Lung (tissue), 12 donors: ENCODE results near the gene MON1B. TPM values are rescaled to one million over a fixed set of nuclear protein-coding genes. Genes with fewer than 3 reads are reported as not detected.

Source experiments
- ATAC-seq: fragments of 200-7000 bp; cut with Tn5 transposase; one replicate; pipeline ENCODE4 v1.9.1; 2020; ENCODE audit warnings: moderate number of reproducible peaks; ENCODE audit not compliant: insufficient read depth, low FRiP score
- DNase-seq, 3 donors: peaks; one replicate each; pipeline ENCODE4 v3.0.0-alpha.2; 2013 to 2017
- H3K27ac ChIP-seq, 2 donors: one replicate each; pipeline ENCODE4 v1.5.1; 2013; ENCODE audit warnings: mild to moderate bottlenecking in 2 of 2, moderate library complexity in 2 of 2, control low read depth in 1 of 2, inconsistent platforms in 1 of 2, low read depth in 1 of 2, low read length in 1 of 2
- H3K27me3 ChIP-seq, 3 donors: one replicate each; pipeline ENCODE4 v1.5.1; 2013; ENCODE audit warnings: low read length in 2 of 3; ENCODE audit not compliant: control insufficient read depth in 3 of 3, insufficient read depth in 3 of 3
- H3K36me3 ChIP-seq, 4 donors: one replicate each; pipeline ENCODE4 v1.5.1; 2013; ENCODE audit warnings: low read length in 4 of 4, mild to moderate bottlenecking in 1 of 4, moderate library complexity in 1 of 4; ENCODE audit not compliant: control insufficient read depth in 4 of 4, insufficient read depth in 4 of 4
- H3K4me1 ChIP-seq, 5 donors: one replicate each; pipeline ENCODE4 v1.5.1; 2013; ENCODE audit warnings: low read length in 5 of 5, mild to moderate bottlenecking in 2 of 5, moderate library complexity in 1 of 5; ENCODE audit not compliant: control insufficient read depth in 5 of 5, insufficient read depth in 5 of 5
- H3K4me3 ChIP-seq: one replicate; pipeline ENCODE4 v1.5.1; 2013; ENCODE audit warnings: mild to moderate bottlenecking, control low read depth, moderate library complexity
- H3K9ac ChIP-seq, 2 donors: one replicate each; pipeline ENCODE4 v1.5.1; 2013; ENCODE audit warnings: low read length in 2 of 2, control low read depth in 1 of 2; ENCODE audit not compliant: insufficient read depth in 1 of 2
- H3K9me3 ChIP-seq, 4 donors: one replicate each; pipeline ENCODE4 v1.5.1; 2013; ENCODE audit warnings: low read length in 3 of 4, mild to moderate bottlenecking in 1 of 4, moderate library complexity in 1 of 4; ENCODE audit not compliant: control insufficient read depth in 4 of 4, insufficient read depth in 3 of 4
- WGBS, 2 donors: extraction: QIAGEN DNeasy Blood & Tissue Kit; methylation state at CpG; one replicate each; pipeline ENCODE4 v1.1.7; 2013; 5-methylcytosine and 5-hydroxymethylcytosine counted together
- polyA plus RNA-seq, 2 donors: library from polyadenylated mRNA; stranded (reverse); fragments of 200-250 nt; gene quantifications; one replicate each; pipeline ENCODE4 v1.2.1, GENCODE V29; 2013
- total RNA-seq, 2 donors: library from RNA; depleted of rRNA in 1 of 2; stranded (reverse); fragments of >200 nt in 1 of 2; gene quantifications; one replicate each; pipeline ENCODE4 v1.2.1, GENCODE V29; 2014 to 2021
- TF ChIP-seq, protein P1 (sequence below): IDR thresholded peaks from 2 replicates; pipeline ENCODE4 v1.5.1; 2012; ENCODE audit warnings: mild to moderate bottlenecking; ENCODE audit errors: control extremely low read depth, extremely low read depth
- donor health status: control.
- donor health status: control.
- donor health status: Bipolar disorder and iron deficiency.
- donor health status: healthy.
- donor health status: DM: yes; HTN: yes; CAD: no.

The MON1B gene
- total and polyA plus RNA-seq, 4 donors, result 8.8 to 77.8 (median 23.8) TPM

DNA sequence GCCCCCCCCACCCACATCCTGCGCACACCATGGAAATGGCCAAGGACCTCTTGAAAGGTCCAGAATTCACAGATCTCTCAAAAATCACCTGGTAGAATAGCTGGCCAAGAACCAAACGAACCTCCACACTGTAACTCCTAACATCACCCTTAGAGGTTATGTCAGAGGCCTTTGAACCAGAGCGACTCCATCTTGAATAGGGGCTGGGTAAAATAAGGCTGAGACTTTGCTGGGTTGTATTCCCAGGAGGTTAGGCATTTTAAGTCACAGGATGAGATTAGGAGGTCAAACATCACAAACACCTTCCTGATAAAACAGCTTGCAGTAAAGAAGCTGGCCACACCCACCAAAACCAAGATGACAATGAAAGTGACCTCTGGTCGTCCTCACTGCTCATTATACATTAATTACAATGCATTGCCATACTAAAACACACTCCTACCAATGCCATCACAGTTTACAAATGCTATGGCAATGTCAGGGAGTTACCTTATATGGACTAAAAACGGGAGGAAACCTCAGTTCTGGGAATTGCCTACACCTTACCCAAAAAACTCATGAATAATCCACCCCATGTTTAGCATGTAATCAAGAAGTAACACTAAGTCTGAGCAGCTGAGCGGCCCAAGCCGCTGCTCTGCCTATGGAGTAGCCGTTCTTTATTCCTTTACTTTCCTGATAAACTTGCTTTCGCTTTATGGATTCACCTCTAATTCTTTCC is 43.0 kb downstream of the MON1B start:
- no peaks in the 10 kb centered on the region for H3K9me3 ChIP-seq
- ATAC-seq (no peak), DNase-seq (no peak)
- H3K27me3 ChIP-seq, result no peaks in the 10 kb centered on the region
- H3K9ac ChIP-seq, result no peak overlapping the region
- H3K4me3 ChIP-seq, result no peak overlapping the region
- TF ChIP-seq, protein P1, sequence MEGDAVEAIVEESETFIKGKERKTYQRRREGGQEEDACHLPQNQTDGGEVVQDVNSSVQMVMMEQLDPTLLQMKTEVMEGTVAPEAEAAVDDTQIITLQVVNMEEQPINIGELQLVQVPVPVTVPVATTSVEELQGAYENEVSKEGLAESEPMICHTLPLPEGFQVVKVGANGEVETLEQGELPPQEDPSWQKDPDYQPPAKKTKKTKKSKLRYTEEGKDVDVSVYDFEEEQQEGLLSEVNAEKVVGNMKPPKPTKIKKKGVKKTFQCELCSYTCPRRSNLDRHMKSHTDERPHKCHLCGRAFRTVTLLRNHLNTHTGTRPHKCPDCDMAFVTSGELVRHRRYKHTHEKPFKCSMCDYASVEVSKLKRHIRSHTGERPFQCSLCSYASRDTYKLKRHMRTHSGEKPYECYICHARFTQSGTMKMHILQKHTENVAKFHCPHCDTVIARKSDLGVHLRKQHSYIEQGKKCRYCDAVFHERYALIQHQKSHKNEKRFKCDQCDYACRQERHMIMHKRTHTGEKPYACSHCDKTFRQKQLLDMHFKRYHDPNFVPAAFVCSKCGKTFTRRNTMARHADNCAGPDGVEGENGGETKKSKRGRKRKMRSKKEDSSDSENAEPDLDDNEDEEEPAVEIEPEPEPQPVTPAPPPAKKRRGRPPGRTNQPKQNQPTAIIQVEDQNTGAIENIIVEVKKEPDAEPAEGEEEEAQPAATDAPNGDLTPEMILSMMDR, result no peak
- H3K4me1 ChIP-seq, result no peaks in the 10 kb centered on the region
- no peaks in the 10 kb centered on the region for H3K36me3 ChIP-seq
- WGBS, 2 donors, result 72 to 82% methylated on average over 9 of the region's 9 CpGs
- H3K27ac ChIP-seq, result no peak overlapping the region

- TF ChIP-seq, protein P1, result no peak
- no peaks in the 10 kb centered on the region for H3K27me3 ChIP-seq
- WGBS, 2 donors, result 40 to 42% methylated on average over 11 of the region's 11 CpGs
- no peaks in the 10 kb centered on the region for H3K9me3 ChIP-seq
- no peak overlapping the region for H3K9ac ChIP-seq
- no peaks in the 10 kb centered on the region for H3K4me1 ChIP-seq
- ATAC-seq, result no peak
- no peak overlapping the region for H3K27ac ChIP-seq
- no peak for DNase-seq
- H3K4me3 ChIP-seq, result no peak overlapping the region
- H3K36me3 ChIP-seq, result no peaks in the 10 kb centered on the region
Measured at GRCh38 chr16:77234611-77235010, 43.6 kb downstream of the MON1B start.

DNA sequence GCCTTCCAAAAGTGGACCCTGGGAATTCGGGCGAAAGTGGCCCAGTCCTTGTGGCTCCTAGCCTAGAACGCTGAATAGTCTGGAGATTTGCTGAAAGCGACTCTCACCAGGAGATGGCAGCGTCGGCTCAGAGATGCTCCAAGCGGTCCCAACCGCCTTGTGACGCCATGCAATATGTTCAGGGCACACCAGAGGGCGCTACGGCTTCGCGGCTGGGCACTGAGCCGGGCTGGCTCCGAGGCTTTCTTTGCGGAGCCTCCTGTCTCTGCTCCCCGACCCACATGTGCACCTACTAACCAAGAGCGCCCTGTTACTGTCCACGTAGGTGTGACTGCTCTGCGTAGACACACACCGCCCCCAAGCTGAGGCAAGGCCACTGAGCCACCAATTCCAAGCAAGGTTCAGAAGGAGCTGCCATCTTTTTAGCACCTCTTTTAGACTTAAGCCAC is 45.1 kb downstream of the MON1B start:
- no peaks in the 10 kb centered on the region for H3K27me3 ChIP-seq
- no peaks in the 10 kb centered on the region for H3K9me3 ChIP-seq
- H3K4me3 ChIP-seq, result no peak overlapping the region
- H3K9ac ChIP-seq, result no peak overlapping the region
- H3K4me1 ChIP-seq, result no peaks in the 10 kb centered on the region
- TF ChIP-seq, protein P1, result peak; percentile 100
- ATAC-seq (peak; percentile 98), DNase-seq (peak; percentile 89 to 90 (median 89))
- 1 to 2% methylated on average over 21 of the region's 21 CpGs for WGBS, 2 donors
- H3K27ac ChIP-seq, result no peak overlapping the region
- H3K36me3 ChIP-seq, result no peaks in the 10 kb centered on the region
